ENCODE measurements around the gene NCKAP5.

Gene NCKAP5

GRCh38 chr2:132901661-132902060 lies 666.6 kb downstream of the NCKAP5 start:
- in situ Hi-C loops (cut with MboI; ENCODE audit: low sequenced_read_pairs, unreplicated experiment) = no loop called here
- TF ChIP-seq CTCF (IDR thresholded peaks at IDR 0.05; ENCODE audit: borderline replicate concordance, control extremely low read depth, extremely low read depth, insufficient read depth, missing control alignments) = no peak
- DNase-seq (ENCODE audit: low spot score) = no peak

- TF ChIP-seq CTCF (IDR thresholded peaks at IDR 0.05; ENCODE audit: borderline replicate concordance, control extremely low read depth, extremely low read depth, insufficient read depth, missing control alignments) = no peak
- in situ Hi-C loops (cut with MboI; ENCODE audit: low sequenced_read_pairs, unreplicated experiment) = no loop called here
- DNase-seq (ENCODE audit: low spot score) = no peak
Observed at GRCh38 chr2:132897111-132897510, 671.2 kb downstream of the NCKAP5 start.

GRCh38 chr2:132896073-132896472 lies 672.2 kb downstream of the NCKAP5 start:
- DNase-seq (ENCODE audit: low spot score) = no peak
- in situ Hi-C loops (cut with MboI; ENCODE audit: low sequenced_read_pairs, unreplicated experiment) = no loop called here
- no peak for TF ChIP-seq CTCF (IDR thresholded peaks at IDR 0.05; ENCODE audit: borderline replicate concordance, control extremely low read depth, extremely low read depth, insufficient read depth, missing control alignments)

GRCh38 chr2:132891498-132891897 lies 676.8 kb downstream of the NCKAP5 start:
- TF ChIP-seq CTCF (IDR thresholded peaks at IDR 0.05; ENCODE audit: borderline replicate concordance, control extremely low read depth, extremely low read depth, insufficient read depth, missing control alignments) = no peak
- in situ Hi-C loops (cut with MboI; ENCODE audit: low sequenced_read_pairs, unreplicated experiment) = no loop called here
- no peak for DNase-seq (ENCODE audit: low spot score)

GRCh38 chr2:132886574-132886973 lies 681.7 kb downstream of the NCKAP5 start:
- in situ Hi-C loops (cut with MboI; ENCODE audit: low sequenced_read_pairs, unreplicated experiment) = no loop called here
- no peak for TF ChIP-seq CTCF (IDR thresholded peaks at IDR 0.05; ENCODE audit: borderline replicate concordance, control extremely low read depth, extremely low read depth, insufficient read depth, missing control alignments)
- no peak for DNase-seq (ENCODE audit: low spot score)

- DNase-seq (ENCODE audit: low spot score) = no peak
- no peak for TF ChIP-seq CTCF (IDR thresholded peaks at IDR 0.05; ENCODE audit: borderline replicate concordance, control extremely low read depth, extremely low read depth, insufficient read depth, missing control alignments)
- in situ Hi-C loops (cut with MboI; ENCODE audit: low sequenced_read_pairs, unreplicated experiment) = no loop called here
Observed at GRCh38 chr2:132884705-132885104, 683.6 kb downstream of the NCKAP5 start.

- in situ Hi-C loops (cut with MboI; ENCODE audit: low sequenced_read_pairs, unreplicated experiment) = no loop called here
- TF ChIP-seq CTCF (IDR thresholded peaks at IDR 0.05; ENCODE audit: borderline replicate concordance, control extremely low read depth, extremely low read depth, insufficient read depth, missing control alignments) = no peak
- DNase-seq (ENCODE audit: low spot score) = no peak
Observed at GRCh38 chr2:132884292-132884691, 684.0 kb downstream of the NCKAP5 start.
